HK-2 (cell line): ENCODE data around the gene CPEB3.
"Not testable (repeated sequence)": the region's sequence is repeated elsewhere in the genome, so short reads cannot be mapped to it uniquely, and the experiment has no call there.

Experiments used
- DNase-seq: peaks from one replicate; pipeline ENCODE4 v3.0.0-alpha.2; 2018; ENCODE audit not compliant: unreplicated experiment

Gene CPEB3

DNA sequence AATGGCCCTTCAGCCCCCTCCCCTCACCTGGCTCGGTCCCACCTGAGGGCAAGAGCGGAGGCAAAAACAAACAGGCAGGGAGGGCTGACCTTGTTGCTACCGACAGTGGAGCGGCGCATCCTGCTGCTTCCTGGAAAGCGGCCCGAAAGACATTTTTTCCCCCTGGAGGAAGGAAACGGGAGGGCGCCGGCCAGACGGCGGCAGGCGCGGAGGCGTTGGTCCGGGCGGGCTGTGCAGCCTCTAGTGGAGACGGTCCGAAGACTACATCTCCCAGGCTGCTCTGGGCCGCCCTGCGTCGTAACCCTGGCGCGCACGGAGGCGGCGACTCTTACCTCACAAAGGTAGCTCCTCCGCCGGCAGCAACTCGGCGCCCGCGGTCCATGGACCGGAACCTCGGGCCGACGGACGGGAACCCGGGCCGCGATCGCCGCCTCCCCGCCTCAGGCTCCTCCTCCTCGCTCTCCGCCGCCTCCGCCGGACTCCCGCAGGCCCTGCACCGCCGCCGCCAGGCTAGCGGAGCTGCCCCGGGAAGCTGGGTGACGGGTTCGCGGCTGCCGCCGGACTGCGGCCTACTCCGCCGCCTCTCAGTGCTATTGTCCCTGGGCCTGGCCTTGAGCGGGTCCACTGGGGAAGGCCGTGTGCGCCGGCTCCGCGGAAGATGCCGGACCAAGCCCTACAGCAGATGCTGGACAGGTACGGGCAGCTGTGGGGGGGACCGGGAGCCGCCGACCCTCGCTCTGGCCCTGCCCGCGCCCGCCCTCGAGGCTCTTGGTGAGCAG lies at the start of gene CPEB3, which contains the start of gene MARCHF5:
Gene CPEB3, minus strand, starts transcription at position 242 of the 779 bp plus-strand sequence. CDS start 50,728 bp downstream, outside the sequence.
Gene MARCHF5, plus strand, starts transcription at position 331 of the 779 bp plus-strand sequence. Its CDS starts 328 bp downstream, at position 659.
- peak; percentile 99 for DNase-seq

DNA sequence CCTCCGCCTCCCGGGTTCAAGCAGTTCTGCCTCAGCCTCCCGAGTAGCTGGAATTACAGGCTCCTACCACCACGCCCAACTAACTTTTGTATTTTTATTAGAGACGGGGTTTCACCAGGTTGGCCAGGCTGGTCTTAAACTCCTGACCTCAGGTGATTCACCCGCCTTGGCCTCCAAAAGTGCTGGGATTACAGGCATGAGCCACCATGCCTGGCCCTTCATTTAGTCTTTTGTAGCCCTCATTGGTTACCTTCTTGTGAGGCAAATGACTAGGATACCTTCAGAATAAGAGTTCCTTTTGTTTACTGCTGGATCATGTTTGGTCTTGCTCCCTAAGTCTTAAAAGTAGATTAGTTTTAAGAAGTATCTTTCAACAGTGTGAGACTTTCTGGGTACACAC lies 39.0 kb upstream of the CPEB3 start:
- not testable (repeated sequence) for DNase-seq

DNA sequence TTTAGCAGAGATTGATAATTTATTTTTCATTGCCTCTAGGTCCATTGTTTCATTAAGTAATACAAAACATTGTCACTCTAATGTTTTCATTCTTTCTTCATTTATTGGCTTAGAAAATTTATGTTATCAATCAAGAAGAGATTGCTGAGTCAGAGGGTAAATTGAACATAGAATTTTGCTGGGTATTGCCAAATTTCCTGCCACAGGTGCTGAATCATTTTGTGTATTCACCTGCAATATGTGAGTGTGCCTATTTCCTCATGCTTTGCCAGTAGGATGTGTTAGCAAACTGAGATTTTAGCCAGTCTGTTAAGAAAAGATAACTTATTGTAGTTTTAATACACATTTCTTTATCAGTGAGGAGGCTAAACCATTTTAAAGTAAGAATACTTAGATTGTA lies 38.1 kb upstream of the CPEB3 start:
- DNase-seq, result no peak

DNA sequence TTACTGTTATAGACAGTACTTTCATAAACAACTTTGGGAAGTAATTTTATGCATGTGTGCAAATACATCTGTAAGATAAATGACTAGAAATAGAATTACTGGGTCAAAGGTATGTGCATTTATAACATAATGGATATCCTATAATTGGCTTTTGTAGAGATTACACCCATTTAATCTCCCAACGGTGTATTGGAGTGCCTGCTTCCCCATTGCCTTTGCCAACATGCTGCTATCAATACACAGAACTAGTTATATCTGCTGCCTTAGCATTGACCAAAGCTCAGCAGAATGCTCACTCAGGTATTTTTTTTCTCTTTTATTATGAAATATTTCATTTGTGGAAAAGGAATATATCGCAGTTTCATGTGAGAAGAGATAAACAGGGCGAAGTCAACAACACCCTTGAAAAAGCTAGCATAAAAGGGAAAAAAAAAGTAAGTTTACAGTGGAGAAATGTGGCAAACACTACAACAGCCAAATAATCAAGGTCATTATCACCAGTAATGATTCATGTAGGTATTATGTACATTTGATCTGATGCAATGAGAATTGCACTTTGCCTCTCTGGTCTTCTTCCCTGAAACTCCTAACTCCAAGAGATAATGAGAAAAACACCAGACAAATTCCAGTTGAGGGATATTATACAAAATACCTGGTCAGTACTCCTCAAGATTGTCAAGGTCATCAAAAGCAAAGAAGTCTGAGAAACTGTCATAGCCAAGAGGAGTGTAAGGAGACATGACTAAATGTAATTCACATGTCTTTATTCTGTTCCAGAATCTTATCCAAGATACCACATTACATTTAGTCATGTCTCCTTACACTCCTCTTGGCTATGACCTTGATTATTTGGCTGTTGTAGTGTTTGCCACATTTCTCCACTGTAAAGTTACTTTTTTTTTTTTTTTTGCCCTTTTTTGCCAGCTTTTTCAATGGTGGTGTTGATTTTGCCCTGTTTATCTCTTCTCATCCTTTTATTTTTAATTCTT lies 36.9 kb upstream of the CPEB3 start:
- DNase-seq, result no peak

DNA sequence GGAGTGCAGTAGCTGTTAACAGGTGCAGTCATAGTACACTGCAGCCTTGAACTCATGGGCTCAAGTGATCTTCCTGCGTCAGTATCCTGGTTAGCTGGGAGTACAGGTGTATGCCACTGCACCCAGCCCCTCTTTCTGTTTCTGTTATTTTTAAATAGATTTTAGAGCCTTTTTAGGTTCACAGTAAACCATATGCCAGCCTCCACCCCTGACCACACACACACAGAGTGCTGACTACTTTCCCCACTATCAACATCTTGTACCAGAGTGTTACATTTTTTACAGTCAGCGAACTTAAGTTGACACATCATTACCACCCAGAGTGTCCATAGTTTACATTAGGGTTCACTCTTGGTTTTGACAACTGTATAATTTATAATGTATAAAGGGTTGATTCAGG lies 32.2 kb upstream of the CPEB3 start:
- no peak for DNase-seq

DNA sequence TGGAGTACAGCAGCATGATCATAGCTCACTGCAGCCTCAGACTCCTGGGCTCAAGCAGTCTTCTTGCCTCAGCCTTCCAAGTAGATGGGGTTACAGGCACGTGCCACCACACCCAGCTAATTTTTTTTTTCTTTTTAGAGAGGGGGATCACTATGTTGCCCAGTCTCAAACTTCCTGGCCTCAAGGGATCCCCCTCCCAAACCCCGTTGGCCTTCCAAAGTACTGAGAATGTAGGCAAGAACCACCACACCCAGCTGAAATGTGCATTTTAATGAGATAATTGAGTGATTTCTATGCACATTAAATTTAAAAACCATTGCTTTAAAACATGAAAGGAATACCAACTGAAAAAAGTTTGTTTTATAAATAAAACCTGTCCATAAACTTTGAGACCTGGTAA lies 25.7 kb upstream of the CPEB3 start:
- DNase-seq, result no peak

DNA sequence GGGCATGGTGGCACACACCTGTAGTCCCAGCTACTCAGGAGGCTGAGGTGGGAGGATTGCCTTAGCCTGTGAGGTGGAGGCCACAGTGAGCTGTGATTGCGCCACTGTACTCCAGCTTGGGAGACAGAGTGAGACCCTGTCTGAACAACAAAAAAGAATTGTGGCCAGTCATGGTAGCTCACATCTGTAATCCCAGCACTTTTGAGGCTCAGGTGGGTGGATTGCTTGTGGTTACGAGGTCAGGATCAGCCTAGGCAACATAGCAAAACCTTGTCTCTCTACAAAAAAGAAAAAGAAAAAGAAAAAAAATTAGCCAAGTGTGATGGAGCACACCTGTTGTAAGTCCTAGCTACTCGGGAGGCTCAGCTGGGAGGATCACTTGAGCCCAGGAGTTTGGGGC lies 22.9 kb upstream of the CPEB3 start:
- no peak for DNase-seq

DNA sequence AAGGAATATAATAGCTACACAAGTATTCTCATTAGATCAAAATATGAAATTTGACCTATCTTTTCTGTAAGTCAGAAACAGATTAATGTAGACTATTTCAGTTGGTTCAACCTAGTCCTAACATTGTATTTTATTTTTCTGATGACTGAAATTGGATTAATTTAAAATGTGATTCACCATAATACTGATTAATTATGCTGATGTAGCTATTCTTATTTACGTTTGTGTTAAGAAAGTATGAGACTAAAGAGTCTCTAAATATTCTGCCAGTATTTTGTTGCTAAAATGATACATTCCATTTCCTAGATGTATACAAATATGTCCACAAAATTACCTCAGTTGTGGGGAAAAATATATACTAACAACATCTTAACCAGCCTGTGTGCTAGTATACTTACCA lies 18.4 kb upstream of the CPEB3 start:
- no peak for DNase-seq

DNA sequence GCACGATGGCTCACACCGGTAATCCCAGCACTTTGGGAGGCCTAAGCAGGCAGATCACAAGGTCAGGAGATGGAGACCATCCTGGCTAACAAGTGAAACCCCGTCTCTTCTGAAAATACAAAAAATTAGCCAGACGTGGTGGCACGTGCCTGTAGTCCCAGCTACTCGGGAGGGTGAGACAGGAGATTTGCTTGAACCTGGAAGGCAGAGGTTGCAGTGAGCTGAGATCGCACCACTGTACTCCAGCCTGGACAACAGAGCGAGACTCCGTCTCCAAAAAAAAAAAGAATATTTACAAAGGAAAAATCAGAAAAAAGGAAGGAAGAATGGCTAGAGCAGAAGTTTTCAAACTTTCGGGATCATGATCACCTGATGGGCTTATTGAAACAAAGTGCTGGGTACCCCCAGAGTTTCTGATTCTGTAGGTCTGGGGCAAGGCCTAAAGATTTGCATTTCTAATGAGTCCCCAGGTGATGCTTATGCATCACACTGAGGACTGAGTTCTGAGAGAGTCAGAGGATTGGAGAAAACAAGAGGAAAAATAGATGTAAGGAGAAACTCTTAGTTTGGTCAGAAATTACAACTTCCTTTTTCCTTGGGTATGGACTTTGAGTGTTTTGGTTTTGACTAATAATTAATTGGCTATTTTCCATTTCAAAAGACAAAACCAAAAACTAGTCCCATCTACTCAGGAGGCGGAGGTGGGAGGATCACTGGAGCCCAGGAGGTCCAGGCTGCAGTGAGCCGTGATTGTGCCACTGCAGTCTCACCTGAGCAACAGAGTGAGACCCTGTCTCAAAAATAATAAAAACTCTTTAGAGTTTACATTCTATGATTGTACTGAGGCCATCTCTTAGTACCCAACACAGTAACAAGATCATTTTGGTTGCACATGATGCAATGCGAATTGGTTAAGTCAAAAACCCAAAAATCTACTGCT lies 14.5 kb upstream of the CPEB3 start:
- DNase-seq, result no peak

DNA sequence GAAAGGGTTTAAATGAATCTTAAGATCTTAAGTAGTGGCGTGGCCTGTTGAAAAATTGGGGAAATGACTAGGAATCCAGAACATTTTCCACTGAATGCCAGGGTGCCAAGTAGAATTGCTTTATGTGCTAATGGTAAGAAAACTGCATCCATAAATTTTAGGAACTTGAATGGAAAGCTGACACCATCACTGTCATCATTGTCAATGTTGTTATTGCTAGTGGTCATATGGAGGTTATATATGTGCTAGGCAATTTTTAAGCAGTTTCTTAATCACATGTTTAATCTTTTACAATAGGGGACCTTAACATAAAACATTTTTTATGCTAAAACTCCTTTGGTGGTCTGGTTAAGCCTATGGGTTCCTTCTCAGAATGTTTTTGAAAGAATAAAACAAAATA lies 13.2 kb upstream of the CPEB3 start:
- DNase-seq, result no peak

DNA sequence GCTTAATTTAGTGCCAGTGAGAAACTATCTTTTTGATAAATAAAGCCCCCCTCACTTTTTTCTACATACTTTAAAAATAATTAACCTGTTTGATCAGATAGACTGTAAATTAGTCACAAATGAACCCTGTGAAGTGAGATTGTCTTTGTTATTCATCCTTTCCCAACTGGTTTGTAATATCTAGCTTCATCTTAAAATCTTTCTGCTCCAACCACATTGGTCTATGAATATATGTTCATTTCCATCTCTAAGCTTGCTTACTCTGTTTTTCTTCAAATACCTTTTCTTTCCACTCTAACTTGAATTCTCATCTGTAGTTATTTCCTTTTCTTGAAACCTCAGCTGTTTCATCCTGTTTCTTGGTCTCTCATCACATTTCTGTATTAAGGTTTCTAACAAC lies 12.2 kb upstream of the CPEB3 start:
- DNase-seq, result no peak

DNA sequence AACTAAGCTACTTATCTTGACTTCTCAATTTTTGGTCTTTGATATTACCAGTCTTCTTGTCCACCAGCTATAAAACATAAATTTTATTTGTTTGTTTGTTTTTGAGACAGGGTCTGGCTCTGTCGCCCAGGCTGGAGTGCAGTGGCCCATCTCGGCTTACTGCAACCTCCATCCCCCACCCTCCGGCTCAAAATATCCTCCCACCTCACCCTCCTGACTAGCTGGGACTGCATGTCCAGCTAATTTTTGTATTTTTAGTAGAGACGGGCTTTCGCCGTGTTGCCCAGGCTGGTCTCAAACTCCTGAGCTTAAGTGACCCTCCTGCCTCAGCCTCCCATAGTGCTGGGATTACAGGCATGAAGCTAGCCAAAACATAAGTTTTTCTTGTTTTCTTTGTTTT lies 7.6 kb upstream of the CPEB3 start:
- no peak for DNase-seq

DNA sequence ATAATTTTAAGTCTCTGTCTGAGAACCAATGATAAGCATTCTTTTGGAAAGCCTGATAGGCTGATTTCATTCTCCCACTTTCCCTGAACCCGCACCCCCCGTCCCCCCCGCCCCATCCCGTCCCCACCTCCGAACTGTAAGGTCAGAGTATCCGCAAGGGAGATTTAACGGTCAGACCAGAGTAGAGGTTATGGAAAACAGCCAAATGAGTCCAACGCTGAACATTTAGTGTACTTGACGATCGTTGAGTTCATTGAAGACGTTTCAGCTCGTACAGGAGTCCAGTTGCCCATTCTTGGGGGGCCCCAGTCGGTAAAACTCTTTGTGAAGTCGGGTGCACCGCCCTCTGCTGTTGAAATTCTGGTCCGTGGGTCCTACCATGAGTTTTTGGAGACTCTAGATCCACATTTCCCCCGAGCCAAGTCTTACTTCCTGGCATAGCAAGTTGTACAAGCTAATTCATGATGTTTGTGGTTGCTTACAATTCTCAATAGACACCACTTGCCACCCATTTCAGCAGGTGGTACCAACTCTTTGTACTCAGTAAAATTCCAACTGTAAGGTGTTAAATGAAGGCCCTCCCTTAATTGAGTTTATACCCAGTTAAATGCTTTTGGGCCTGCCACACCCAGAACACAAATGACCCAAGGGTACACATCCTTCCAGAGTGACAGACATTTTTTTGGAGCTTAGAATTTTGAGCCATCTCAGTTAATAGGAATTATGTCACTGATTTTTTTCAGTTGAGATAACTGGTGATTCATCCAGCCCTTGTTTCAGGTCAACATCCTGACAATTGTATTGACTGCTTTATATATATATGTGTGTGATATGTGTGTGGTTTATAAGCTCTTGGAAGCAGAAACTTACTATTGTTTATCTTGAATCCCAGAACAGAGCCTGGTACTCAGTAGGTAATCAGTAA lies 1.3 kb upstream of the CPEB3 start:
- peak; percentile 46 for DNase-seq

DNA sequence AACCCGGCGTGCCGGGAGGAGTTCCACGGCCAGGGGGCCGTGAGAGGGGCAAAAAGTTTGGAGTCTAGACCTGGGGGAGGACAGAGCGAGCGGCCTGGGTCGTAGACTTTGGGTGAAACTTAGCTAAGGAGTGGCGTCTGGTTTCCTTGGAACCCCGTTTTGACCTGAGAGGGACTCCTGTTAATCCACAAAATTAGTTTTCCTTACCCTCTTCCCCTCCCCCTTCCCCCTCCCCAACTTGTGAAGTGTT lies 663 bp upstream of the CPEB3 start:
- no peak for DNase-seq

DNA sequence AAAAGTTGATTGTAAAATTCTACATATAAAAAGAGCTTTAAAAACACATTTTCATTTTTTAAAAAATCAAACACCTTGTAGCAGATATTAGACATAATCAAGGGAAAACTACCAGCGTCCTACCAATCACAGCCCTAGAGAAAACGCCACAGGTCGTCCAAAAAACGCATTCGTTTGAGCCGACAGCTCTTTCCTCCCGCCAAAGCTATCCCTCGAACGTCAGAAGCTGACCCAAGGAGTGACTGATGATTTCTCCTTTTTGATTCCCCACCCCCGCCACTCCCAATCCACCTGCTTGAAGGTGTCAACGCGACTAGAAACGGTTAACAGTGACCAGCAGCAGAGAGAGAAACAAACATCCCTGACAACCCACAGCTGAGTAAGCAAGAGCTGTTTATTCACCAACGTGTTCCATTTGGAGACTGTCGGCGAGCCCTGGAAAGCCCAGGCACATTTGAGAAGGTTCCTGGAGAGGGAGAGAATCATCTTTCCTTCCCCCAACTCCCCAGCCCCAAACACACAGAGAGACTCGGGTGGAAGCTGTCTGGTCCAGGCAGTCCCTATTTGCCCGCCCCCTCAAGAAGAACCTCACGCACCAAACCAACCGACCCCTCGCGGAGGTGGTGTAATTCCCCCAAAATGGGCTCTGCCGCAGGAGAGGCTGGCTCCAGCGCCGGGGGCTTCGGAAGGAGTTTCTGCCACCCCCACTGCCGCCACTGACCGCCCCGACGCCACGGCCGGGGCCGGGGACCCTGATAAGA lies 622 bp downstream of the CPEB3 start:
- peak; percentile 53 for DNase-seq

DNA sequence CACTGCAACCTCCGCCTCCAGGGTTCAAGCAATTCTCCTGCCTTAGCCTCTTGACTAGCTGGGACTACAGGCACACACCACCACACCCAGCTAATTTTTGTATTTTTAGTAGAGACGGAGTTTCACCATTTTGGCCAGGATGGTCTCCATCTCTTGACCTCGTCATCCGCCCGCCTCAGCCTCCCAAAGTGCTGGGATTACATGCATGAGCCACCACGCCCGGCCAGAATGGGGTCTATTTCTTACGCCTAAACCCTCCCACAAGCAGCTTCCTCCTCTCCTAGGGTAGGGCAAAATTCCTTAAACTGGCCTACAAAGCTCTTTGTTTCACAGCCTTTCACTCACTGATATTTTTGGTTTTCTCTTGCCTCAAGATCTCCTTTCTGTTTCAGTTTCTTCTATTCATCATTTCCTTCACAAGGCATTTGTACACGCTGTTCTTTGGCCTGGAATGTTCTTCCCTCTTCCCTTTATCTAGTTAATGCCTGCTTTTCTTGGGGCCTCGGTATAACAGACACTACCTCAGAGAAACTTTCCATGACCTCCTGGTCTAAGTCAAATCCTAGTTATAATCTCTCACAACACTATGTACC lies 6.7 kb downstream of the CPEB3 start:
- no peak for DNase-seq

DNA sequence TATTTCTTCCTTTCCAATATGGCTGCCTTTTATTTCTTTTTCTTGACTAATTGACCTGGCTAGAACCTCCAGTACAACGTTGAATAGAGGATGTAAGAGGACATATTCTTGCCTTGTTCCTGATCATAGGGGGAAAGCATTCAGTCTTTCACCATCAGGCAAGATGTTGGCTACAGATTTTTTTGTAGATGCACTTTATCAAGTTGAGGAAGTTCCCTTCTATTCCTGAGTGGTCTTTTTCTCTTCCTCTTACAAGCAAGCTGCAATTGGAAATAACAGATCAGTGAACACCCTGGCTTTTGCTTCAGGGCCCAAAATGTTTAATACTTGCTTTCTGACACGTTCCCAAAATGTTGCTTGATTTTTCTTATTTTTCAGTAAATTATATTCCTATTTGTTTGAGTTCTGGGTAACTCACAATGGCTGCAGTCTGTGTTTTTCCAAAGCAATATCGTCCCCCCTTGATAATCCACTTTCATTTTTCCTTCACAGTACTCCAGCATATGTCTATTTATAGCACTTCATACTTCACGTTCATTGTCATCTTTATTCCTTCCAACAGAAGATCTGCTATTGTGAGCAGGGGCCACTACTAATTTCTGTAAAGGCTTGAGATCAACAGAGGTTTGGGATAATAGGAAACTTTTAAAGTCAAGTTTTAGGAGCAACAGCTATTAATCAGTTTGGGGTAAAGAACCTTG lies 11.7 kb downstream of the CPEB3 start:
- DNase-seq, result no peak

DNA sequence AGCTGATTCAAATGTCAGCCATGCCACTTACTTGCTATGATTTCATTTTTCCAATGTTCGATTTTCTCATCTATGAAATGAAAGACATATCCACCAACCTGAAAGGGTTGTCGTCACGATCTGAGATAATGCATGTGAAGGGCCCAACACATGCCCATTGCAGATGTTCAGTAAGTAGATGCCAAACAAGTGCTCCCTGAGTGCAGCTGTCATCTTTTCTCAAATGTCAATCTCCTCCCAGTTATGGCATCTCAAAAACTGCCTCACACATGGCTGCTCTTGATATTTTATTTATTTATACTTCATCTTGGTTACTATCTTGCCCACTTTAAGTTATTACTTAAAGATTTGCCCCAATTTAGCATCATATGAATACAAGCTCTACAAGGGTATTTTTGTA lies 16.8 kb downstream of the CPEB3 start:
- no peak for DNase-seq

DNA sequence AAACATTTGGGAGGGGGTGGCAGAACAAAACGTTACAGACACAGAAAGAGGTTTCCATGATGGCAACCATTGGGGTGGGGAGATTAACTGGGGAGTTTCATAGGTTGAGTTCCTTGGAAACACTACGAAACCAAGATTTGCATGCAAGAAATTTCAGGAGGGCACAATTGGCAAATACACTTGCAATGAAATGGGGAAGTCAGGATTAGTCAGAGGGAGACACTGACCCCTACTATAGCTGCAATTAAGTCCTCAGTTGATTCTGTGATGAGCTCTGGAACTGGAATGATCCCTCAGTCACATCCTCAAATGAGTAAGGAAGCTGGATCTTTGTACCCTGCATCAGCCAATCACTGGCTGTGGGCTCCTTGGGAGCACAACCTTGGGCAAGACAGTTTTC lies 22.1 kb downstream of the CPEB3 start:
- DNase-seq, result no peak
